GM20000 (cell line): ENCODE data around the gene IL25.

Source experiments
- DNase-seq: peaks from one replicate; pipeline ENCODE4 v3.0.0; 2012; ENCODE audit warnings: low spot score
- CTCF ChIP-seq: IDR thresholded peaks from 2 replicates; pipeline ENCODE4 v1.5.1; 2012; ENCODE audit warnings: mild to moderate bottlenecking, control low read depth; ENCODE audit errors: extremely low read depth, missing control alignments

IL25 gene

GRCh38 chr14:23407516-23408306, 35.1 kb downstream of the IL25 start, which contains the start of gene MYH6:
MYH6 (minus strand) TSS chr14:23408273; CDS start chr14:23407223, 1,050 bp downstream.
- TF ChIP-seq CTCF, result no peak
- no peak for DNase-seq

- TF ChIP-seq CTCF, result no peak
- DNase-seq, result no peak
These were observed 35.7 kb downstream of the IL25 start for GRCh38 chr14:23408307-23408630.

GRCh38 chr14:23409475-23409874, 36.9 kb downstream of the IL25 start:
- TF ChIP-seq CTCF, result no peak
- peak; percentile 54 for DNase-seq

- DNase-seq, result no peak
These were observed 37.5 kb downstream of the IL25 start for GRCh38 chr14:23409966-23410635.

GRCh38 chr14:23411563-23412525, 39.2 kb downstream of the IL25 start:
- no peak for DNase-seq
- TF ChIP-seq CTCF, result no peak

More at GRCh38 chr14:23409966-23410635, 37.5 kb downstream of the IL25 start:
- no peak for TF ChIP-seq CTCF

GRCh38 chr14:23413681-23414080, 41.1 kb downstream of the IL25 start:
- no peak for DNase-seq
- no peak for TF ChIP-seq CTCF

- no peak for DNase-seq
- TF ChIP-seq CTCF, result no peak
These were observed 41.6 kb downstream of the IL25 start for GRCh38 chr14:23414254-23414653.
